HG03060 (cell line): ENCODE measurements around the gene ZNF462.
"Not testable (repeated sequence)": the region's sequence is repeated elsewhere in the genome, so short reads cannot be mapped to it uniquely, and the experiment has no call there.

ENCODE experiments used
- ATAC-seq: cut with Tn5 transposase; IDR thresholded peaks from one replicate; pipeline ENCODE4 v1.9.1; 2021; ENCODE audit warnings: low read depth, moderate number of reproducible peaks; ENCODE audit not compliant: unreplicated experiment

ZNF462 gene

DNA sequence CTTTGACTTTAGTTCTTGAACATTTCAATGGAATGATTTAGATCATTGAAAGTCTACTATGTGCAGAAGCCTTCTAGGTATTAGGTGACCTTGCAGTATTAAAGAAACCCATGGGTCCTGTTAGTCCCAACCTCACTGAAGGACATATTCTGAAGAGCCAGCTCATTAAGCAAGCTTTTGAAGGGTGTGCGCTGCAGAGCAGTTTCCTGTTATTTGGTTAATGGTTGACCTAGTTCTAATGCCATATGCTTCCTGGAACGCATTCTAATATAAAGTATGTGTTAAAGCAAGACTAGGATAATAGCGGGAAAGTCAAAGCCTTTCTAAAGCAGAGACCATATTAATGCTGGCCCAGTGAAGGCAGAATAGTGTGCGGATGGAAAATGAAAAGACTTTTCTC lies 20.1 kb downstream of the ZNF462 start:
- no peak for ATAC-seq

DNA sequence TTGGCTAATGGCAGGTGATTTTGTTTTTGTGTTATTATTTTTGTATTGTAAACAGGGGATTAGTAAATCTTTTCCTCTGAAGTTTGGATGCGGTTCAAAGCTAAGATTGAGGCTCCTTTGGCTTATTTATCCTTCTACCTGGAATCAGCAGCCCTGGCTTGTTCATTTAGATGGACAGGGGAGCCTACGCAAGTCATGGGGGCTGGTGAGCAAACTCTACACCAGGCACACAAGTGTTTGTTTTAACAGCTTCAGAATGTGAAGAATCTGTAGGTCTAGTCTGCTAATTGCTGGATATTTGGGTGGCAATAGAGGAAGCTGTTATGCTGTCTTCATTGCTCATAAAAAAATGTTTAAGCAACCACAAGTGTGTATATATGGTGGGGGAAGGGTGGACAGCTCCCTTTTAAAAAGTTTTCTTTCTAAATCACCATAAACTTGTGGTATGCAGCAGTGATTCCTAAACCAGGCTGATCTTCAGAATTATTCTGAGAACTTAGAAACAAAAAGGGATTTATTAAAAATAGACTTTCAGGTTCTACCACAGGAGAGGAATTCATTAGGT lies 20.7 kb downstream of the ZNF462 start:
- ATAC-seq, result no peak

DNA sequence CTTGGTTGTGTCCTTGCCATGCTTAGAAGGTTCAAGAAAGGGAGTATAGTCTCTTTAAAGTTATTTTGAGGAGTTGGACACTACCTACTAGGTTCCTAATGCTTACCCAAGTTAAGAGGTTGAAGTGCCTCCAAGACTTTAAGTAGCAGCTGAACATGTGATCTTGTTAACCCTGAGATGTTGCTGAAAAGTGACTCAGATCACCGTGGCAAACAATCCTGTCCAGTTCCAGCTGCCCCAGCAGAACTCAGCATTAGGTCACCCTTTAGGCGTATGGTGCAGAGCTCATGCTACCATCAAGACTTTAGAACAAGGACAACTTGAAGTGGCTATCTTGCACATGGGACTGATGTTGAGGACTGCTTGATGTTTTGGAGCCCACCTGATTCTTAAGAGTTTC lies 22.5 kb downstream of the ZNF462 start:
- no peak for ATAC-seq

DNA sequence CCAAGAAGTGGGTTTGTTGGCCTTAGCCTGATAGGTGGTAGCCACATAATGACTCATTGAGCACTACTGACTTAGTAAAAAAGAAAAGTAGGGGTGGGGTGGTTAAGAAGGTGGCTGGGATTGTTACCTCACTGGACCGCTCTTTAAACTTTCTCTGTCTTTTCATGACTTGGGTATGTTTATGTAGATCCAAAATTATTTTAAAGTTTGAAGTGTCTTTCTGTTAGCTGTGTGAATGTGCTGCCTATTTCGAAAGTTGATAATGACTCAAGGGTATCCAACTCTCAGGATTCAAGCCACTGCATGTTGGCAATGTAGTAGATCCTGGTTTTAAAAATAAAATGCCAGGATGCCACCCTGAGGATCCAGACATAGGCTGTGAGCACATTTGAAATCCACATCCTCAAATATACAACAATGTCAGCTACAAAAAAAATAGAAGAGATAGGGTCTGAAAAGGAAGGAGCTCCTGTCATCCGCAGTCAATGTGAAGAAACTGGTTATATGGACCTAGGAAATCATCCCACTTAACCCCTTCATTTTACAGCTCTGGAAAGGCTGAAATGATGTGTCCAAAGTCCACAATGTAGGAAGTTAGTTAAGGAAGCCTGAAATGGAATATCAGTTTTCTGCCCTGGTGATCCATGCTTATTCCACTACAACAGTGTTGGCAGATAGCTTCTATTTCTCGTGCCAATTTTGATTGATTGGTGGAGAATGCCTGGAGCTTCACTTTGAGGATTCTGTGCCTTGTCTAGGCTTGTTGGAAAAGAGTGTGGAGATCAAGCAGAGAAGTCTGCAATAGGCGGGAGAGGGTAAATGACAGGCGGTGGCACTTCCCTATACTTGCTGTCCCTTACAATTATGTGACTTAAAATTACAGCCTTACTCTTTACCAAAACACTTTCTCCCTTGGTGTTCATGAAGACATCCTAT lies 23.4 kb downstream of the ZNF462 start:
- ATAC-seq, result no peak

DNA sequence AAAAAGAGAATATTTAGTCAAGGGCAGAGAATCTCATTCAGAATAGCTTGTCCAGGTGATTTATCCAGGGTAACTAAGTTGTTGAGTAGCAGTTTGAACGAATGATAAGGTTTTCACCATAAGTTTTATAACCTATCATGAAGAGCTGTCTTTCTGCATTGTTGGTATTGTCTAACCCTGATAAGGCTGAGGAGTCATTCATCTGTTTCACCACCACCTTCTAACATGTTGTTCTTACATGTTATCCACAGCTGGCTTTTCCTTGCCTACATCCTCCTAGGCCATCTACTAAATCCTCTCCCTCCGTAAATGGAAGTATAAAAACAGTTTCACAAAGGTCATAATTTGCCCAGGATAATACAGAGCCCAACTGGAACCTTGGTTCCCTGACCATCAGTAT lies 24.1 kb downstream of the ZNF462 start:
- ATAC-seq, result no peak

DNA sequence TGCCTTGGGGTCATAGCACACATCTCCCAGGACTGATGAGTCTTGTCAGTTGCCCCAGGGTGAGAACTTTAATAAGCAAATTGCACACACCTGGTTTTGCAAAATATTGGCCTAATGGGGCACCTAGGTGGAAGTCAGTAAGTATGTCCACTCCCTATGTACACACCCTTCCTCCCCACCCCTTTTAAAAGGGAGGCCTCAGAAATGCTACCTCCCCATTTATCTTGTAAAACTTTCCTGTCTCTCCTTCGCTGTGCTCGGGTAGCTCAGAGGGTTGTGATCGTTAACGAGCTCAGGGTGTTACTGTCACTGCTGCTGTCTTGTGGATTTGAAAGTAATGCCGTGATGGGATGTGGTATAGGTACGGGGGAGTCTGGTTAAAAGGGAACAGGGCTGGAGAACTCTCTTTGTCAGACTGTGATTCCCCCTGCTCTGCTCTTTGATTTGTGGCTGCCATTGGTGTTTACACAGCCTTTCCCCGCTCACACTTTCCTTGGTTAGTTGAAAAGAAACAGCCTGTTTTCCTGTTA lies 26.2 kb downstream of the ZNF462 start:
- ATAC-seq, result no peak

DNA sequence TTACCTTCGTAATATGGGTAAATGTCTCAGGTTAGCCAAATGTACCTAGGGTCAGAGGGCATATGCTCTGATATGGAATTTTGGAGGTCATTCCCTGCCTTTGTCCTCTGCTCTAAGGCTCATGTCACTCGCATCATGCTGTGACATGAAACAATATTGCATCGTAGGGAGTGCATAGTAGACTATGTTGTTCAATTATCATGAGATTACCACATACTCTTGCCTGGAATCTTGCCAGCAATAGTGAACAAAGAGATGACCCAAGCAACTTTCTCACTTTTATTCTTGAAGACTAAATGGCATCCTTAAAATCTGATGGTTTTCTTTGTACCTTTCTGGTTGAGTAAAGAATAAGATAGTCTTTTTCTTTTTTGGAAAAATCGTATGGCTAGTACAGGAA lies 27.6 kb downstream of the ZNF462 start:
- ATAC-seq, result no peak

DNA sequence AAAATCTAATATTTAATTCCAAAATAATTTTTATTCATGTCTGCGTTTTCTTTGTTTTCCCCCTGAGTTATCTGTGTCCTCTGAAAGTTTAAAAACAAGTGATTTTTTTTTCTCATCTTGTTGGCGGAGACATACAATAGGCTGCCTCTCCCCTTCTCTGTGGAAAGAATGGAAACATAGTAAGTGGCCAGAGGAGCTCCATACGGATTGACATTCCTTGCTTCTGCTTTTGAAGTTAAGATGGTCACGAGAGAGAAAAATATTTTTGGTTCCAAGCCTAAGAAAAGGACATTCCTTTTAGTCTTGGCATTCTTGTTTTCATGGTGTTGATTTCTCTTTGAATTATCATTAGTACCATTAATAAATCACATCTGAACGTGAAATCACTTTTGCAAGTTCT lies 28.3 kb downstream of the ZNF462 start:
- no peak for ATAC-seq

DNA sequence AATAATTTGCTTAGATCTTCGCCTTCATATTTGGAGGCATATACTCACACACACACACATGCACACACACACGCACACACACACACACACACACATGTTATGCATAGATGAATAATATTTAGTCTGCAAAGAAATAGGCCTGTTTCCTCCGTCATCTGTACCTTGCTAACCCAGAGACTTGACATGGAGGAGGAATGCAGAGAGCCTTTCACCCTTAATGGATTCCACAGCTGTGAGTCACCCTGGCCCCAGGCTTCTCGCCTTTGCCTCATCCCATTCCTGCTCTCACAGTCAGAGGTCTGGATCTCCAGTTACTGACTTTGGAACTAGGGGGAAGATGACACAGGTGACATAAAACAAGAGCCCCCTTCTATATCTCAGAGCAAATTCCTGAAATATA lies 29.7 kb downstream of the ZNF462 start:
- no peak for ATAC-seq

DNA sequence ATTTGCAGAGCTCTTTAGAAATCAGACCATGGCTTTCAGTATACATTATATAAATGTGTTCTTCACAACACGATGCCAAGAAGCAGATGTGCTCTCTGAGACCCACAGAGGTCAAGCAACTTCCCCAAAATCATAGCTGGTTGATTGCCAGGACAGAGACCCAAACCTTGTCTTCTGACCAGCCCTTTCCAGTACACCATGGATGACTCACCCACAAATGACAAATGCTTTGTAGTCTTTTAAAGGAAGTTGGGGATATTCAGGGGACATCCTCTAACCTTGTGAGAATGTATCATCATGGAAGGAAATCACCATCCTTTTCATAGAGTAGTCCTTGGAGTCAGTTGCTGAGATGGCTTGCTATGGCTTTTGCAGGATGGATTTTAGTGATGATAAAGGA lies 30.1 kb downstream of the ZNF462 start:
- no peak for ATAC-seq

DNA sequence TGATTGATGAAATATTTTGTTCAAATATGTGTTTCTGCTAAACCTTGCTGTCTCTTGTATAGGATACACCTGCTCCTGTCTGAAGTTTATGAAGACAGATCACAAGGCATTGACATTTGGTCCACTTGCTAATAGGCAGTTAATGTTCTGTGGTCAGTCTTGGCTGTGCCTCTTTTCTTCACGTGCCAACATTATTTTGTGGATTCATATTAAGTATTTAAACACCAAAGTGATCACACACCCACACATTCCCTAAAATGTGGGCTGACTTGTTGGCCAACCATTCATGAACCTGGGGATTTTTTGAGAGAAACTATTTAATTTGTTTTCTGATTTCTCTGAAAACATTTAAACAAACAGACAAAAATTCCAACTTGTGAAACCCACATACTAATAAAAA lies 33.7 kb downstream of the ZNF462 start:
- no peak for ATAC-seq

DNA sequence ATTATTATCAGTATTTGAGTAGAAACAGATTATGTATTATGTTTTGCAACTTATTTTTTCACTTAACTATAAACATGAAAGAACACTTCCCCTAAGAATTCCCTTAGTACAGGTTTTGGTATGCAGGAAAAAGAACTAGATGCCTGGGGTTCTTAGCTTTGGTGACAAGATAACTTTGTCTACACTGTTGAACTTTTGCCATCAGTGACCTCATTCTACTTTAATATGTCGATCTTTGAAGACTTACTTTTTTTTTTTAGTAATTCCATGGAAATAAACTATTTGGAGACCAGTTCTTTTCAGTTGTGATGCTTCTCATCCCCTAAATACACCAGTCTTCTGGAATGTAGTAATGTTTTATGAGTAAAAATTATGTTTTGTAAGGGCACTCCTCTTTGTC lies 34.3 kb downstream of the ZNF462 start:
- no peak for ATAC-seq

DNA sequence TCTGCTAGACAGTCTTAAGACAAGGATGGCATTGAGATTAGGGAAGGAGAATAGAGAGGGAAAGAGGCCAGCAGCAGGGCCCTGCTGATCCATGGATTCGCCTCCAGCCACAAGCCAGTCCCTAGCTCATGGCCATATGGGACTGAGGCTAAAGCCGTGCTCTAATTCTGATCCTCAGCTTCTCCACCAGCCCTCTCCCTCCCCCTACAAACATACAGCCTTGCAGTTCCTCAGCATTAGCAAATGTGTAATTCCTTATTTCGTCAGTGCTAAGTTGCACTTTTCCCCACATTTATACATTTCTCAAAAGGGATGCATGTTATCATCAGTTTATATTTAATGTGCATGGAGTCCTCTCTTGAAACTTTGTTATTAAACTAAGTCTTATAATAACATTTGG lies 34.8 kb downstream of the ZNF462 start:
- no peak for ATAC-seq

DNA sequence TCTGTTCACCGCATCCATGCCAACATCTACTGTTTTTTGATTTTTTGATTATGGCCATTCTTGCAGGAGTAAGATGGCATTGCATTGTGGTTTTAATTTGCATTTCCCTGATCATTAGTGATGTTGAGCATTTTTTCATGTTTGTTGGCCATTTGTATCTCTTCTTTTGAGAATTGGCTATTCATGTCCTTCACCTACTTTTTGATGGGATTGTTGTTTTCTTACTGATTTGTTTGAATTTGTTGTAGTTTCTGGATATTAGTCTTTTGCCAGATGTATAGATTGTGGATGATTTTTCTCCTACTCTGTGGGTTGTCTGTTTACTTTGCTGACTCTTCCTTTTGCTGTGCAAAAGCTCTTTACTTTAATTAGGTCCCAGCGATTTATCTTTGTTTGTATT lies 37.6 kb downstream of the ZNF462 start:
- ATAC-seq, result not testable (repeated sequence)

DNA sequence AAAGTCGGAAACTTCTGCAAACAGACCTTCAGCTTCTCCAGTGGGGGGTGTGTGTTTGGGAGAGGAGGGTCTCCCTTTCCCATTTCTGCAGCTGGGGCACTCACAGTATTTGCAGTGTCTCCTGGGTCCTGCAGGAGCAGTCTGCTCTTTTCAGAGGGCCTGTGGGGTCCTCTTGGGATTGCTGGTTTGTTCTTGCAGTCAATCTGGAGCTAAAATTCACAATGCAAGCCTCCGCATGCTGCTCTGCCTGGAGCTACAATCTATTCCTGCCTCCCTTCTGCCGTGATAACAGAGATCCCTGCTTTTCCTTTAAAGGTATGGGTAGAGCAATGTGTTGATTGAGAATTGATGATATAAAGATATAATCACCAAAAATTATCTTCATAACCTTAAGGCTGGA lies 43.2 kb downstream of the ZNF462 start:
- no peak for ATAC-seq

DNA sequence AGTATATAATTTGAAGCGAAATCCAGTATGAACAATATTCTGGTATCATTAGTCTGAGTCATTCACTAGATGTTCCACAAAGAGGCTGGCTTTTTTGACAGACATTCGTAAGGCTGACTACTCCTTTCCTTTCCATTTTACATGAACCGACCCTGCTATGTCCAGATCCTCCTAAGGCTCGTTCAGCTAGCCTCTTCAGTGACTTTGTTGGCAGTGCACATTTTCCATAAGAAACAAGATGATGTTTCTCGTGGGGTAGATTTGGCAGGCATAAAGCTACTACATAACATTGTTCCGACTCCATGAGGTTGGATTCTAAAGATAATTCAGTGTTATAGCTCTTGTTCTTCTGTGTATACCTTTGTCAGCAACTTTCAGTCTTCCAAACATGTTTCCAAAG lies 49.0 kb downstream of the ZNF462 start:
- no peak for ATAC-seq

DNA sequence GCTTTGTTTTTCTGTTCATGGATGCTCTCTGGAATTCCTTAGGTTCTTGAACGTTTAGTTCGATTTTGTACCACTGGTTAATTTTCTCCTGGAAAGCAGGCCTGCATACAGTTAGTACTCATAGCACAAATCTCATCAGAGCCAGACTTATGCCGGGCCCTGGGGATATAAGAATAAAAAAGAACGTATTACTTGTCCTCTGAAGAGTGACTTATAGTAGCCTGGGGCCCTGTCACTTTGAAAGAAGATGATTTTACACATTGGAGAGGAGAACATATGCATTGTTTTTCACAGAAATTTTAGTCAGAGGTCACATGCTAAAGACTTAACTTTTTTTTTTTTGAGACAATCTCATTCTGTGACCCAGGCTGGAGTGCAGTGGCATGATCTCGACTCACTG lies 50.3 kb downstream of the ZNF462 start:
- ATAC-seq, result no peak

DNA sequence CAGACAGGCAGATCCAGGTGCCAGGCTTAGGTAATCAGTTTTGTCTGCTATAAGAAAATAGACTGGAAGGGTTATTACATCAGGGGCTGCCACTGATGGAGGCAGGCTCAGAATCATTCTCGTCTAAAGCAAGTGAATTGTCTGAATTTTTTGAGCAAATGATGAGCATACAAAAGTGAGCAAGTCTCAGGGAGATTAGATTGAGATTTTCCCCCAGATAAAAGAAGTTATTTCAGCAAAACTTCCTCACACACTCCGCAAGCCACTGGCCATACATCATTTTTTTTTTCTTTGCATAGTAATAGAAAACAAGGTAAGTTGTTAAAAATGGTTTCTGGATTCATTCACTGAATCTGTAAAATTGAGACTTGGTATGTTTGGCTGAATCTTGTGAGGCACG lies 52.9 kb downstream of the ZNF462 start:
- no peak for ATAC-seq

DNA sequence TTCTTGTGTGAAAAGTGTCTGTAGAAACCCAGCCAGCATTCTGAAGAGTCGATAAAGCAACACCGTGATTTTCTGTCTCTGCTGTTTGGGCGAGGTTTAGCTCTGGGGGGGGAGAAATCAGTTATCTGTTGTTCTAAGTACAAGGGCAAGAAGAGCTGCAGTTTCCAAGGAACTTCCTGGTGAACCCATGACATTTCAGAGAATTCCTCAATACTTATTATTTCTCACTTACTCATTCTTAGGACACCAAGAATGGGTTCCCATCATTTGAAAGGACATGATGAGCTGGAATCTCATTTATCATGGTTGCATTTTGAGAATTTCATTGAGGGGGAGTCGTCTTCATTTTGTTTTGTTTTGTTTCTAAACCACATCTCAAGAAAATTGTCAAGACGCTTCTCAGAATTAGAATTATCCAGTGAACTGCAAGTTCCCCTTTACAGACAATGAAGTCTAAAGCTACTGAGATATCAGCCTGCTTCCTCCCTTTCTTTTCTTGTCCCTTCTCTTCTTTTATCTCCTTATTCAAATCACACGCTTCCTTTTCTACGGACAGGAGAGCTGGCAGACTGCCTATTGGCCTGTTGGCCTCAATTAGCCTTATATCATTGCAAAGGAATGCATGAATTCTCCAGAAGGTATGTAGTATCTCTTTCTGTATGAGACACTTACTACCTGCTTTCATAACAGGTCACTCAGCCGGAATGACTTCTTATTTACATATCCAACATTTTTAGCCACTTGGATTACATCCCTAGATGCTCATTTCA lies 53.7 kb downstream of the ZNF462 start:
- no peak for ATAC-seq

DNA sequence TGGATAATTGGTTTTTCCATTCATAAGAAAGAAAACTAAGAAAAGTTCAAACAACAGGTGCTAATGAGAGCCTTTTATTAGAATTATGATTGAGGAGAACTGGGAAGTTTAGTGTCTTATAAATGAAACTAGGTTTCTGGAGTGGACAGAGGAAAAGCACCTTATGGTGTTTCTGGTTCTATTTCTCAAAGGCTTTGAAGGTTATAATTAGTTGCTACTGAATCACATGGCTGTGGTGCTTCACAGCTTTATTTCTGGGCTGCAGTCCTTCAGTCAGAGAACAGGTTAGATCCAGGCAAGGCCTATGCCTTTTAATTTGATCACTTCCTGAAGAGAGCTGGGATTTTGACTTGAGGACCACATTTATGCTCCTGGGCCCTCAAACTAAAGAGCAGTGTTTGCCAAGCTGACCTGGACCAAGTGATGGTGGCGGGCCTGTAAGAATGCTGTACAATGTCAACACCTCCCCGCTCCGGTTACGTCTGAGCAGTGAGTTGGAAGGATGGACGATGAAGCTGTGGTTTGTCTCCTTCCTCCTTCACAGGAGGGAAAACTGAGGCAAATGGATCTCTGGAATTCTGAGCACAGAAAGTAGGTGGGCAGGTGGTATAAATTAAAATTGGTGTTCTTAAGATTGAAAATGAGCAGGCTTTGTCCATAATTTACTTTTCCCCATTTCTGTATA lies 56.0 kb downstream of the ZNF462 start:
- ATAC-seq, result no peak

DNA sequence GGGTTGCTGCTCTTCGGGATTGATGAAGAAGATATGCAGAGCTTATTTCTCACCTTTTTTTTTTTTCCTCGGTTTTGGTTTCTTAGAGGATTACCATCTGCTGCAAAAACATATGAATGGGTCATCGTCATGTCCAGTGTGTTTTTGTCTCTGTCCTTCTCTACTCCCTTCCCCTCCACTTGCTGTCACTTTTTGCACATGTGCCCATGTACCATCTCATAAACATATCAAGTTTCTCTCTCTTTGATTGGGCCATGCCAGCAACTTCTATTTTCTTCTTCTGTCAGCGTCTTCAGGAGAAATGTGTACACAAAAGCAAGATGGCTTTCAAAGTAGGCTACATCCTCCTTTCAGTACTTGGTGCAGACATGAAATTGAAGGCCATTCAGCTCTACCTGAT lies 57.1 kb downstream of the ZNF462 start:
- ATAC-seq, result no peak
